Prostate gland (tissue), 2 donors: Measurements from ENCODE around the gene KCP. TPM values are rescaled to one million over a fixed set of nuclear protein-coding genes. Genes with fewer than 3 reads are reported as not detected.

Experiments
- DNase-seq: peaks from one replicate; pipeline ENCODE4 v3.0.0-alpha.2; 2019; ENCODE audit warnings: low spot score
- H3K27ac ChIP-seq, 2 donors: fragments of 200-600 bp; sonication (generic); 2 replicates each; pipeline ENCODE4 v1.5.1; 2017 to 2019
- H3K27me3 ChIP-seq: fragments of 200-600 bp; sonication (generic); replicated peaks from 2 replicates; pipeline ENCODE4 v1.5.1; 2019; ENCODE audit not compliant: insufficient read depth
- H3K36me3 ChIP-seq, 2 donors: fragments of 200-600 bp; sonication (generic); 1 replicate in 1 of 2; 2 replicates in 1 of 2; pipeline versions ENCODE4 v1.5.1 to v1.8.1; 2017 to 2019
- H3K4me1 ChIP-seq: fragments of 200-600 bp; sonication (generic); replicated peaks from 2 replicates; pipeline ENCODE4 v1.5.1; 2019
- H3K4me3 ChIP-seq, 2 donors: fragments of 200-600 bp; sonication (generic); 2 replicates each; pipeline ENCODE4 v1.5.1; 2017 to 2019
- H3K9me3 ChIP-seq: fragments of 200-600 bp; sonication (generic); 2 replicates; pipeline ENCODE4 v1.5.1; 2017
- POLR2A ChIP-seq: fragments of 450-650 bp; IDR thresholded peaks from one replicate; pipeline ENCODE4 v1.6.1; 2016; ENCODE audit warnings: antibody characterized with exemption, mild to moderate bottlenecking
- POLR2AphosphoS5 ChIP-seq: sonication (generic); formaldehyde crosslinking; IDR thresholded peaks from one replicate; pipeline ENCODE4 v1.6.1; 2017; ENCODE audit warnings: antibody characterized with exemption
- WGBS: methylation state at CpG from one replicate; pipeline ENCODE4 v1.1.5; 2018; 5-methylcytosine and 5-hydroxymethylcytosine counted together
- intact Hi-C: fragments of 100-400 bp; cut with DNase I; formaldehyde crosslinking; loops from one replicate; pipeline ENCODE4 v1.14.2; 2022
- total RNA-seq, 2 donors: library from RNA; depleted of rRNA; stranded (reverse); fragments of >200 nt; gene quantifications; one replicate each; pipeline ENCODE4 v1.1.0, GENCODE V29; 2016
- TF ChIP-seq, protein P1 (sequence below), 4 experiments: fragments of 200-600 bp in 2 of 4; fragments of 450-650 bp in 2 of 4; sonication (generic) in 2 of 4; IDR thresholded peaks; 1 replicate in 3 of 4; 2 replicates in 1 of 4; pipeline ENCODE4 v1.5.1; 2016 to 2019; ENCODE audit warnings: antibody characterized with exemption in 4 of 4, mild to moderate bottlenecking in 2 of 4, moderate library complexity in 2 of 4

KCP gene
- total RNA-seq, 2 donors from 2014 or later: 0.45 TPM; not detected in 1

DNA sequence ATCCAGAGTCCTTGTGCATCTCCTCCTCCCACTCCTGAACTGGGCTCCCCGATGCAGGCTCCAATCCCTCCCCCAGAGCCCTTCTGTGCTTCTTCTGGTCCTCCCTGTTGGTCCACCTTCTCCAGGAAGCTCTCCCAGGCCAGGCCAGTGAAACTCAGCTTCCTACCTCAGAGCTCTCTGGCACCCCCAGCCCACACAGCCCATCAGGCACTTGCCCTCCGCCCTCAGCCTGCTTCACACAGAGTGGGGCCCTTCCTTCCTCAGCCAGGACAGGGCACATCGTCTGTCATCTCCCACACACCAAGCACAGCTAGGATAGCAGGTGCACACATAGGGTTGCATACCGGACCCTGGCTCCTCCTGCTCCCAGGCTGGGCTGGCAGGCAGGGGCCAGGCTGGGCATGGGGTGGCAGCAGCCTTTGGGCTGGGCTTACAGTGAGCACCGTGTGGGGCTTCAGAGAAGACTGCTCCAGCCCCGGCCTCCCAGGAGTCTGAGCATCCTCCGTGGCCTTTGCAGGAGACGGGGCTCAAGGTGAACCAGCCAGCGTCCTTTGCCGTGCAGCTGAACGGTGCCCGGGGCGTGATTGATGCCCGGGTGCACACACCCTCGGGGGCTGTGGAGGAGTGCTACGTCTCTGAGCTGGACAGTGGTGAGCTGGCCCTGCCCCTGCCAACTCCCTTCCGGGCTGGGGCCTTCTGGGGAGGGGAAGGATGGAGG, 54.3 kb downstream of the KCP start:
- Histone ChIP-seq H3K36me3 (no peaks in the 10 kb centered on the region), H3K9me3 (no peaks in the 10 kb centered on the region), H3K4me1 (no peaks in the 10 kb centered on the region), H3K27ac (no peak overlapping the region), H3K4me3 (no peak overlapping the region), H3K27me3 (no peaks in the 10 kb centered on the region)
- 78% methylated on average over 16 of the region's 17 CpGs for WGBS
- intact Hi-C loops: no loop called here
- TF ChIP-seq, protein P1, sequence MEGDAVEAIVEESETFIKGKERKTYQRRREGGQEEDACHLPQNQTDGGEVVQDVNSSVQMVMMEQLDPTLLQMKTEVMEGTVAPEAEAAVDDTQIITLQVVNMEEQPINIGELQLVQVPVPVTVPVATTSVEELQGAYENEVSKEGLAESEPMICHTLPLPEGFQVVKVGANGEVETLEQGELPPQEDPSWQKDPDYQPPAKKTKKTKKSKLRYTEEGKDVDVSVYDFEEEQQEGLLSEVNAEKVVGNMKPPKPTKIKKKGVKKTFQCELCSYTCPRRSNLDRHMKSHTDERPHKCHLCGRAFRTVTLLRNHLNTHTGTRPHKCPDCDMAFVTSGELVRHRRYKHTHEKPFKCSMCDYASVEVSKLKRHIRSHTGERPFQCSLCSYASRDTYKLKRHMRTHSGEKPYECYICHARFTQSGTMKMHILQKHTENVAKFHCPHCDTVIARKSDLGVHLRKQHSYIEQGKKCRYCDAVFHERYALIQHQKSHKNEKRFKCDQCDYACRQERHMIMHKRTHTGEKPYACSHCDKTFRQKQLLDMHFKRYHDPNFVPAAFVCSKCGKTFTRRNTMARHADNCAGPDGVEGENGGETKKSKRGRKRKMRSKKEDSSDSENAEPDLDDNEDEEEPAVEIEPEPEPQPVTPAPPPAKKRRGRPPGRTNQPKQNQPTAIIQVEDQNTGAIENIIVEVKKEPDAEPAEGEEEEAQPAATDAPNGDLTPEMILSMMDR (IDR thresholded peaks at IDR 0.05): no peak
- no peak for TF ChIP-seq POLR2AphosphoS5
- TF ChIP-seq POLR2A: no peak
- DNase-seq: no peak

DNA sequence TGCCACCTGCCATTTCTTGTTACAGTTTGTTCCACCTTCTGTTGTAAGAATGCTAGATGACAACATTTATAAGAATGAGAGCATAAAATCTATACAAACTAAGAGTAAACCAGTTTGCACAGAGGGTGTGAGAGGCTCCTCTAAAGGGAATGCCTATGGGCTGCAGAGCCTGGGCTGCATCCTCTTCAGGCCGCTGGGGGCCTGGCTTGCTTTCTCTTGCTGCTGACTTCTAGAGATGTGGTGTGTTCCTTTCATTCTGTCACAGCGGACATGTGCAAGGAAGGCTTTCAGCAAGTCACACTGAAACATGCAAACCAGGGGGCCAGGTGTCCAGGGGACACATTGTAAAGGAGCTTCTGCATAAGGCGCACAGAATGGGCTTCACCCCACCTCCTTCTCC, 55.0 kb downstream of the KCP start:
- TF ChIP-seq POLR2A (no peak), POLR2AphosphoS5 (no peak)
- TF ChIP-seq, protein P1 (IDR thresholded peaks at IDR 0.05): no peak
- 89% methylated on average over 3 of the region's 3 CpGs for WGBS
- intact Hi-C loops: no loop called here
- H3K4me1 ChIP-seq: no peaks in the 10 kb centered on the region
- H3K36me3 ChIP-seq: no peaks in the 10 kb centered on the region
- no peak for DNase-seq
- H3K27me3 ChIP-seq: no peaks in the 10 kb centered on the region
- H3K9me3 ChIP-seq: no peaks in the 10 kb centered on the region
- no peak overlapping the region for H3K4me3 ChIP-seq
- no peak overlapping the region for H3K27ac ChIP-seq

DNA sequence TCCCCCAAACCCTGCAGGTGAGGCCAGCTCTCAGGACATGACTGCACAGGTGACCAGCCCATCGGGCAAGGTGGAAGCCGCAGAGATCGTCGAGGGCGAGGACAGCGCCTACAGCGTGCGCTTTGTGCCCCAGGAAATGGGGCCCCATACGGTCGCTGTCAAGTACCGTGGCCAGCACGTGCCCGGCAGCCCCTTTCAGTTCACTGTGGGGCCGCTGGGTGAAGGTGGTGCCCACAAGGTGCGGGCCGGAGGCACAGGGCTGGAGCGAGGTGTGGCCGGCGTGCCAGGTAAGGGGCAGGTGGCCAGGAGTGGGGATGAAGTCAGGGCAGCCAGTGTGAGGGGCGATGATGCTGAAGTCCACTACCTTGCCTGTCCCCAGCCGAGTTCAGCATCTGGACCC, 56.1 kb downstream of the KCP start:
- intact Hi-C loops: no loop called here
- TF ChIP-seq POLR2A (no peak), POLR2AphosphoS5 (no peak)
- TF ChIP-seq, protein P1 (IDR thresholded peaks at IDR 0.05): no peak
- no peaks in the 10 kb centered on the region for H3K4me1 ChIP-seq
- DNase-seq: no peak
- no peaks in the 10 kb centered on the region for H3K9me3 ChIP-seq
- H3K4me3 ChIP-seq: no peak overlapping the region
- H3K27ac ChIP-seq: no peak overlapping the region
- no peaks in the 10 kb centered on the region for H3K36me3 ChIP-seq
- no peaks in the 10 kb centered on the region for H3K27me3 ChIP-seq
- WGBS: 88% methylated on average over 17 of the region's 21 CpGs

DNA sequence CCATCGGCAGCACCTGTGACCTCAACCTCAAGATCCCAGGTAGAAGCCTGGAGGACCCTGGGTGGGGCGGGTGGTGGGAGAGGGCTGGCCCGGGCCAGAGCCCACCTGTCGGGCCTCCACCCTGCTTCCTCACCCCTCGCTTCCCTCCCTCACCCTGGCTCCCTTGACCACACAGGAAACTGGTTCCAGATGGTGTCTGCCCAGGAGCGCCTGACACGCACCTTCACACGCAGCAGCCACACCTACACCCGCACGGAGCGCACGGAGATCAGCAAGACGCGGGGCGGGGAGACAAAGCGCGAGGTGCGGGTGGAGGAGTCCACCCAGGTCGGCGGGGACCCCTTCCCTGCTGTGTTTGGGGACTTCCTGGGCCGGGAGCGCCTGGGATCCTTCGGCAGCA, 56.7 kb downstream of the KCP start:
- Histone ChIP-seq H3K36me3 (no peaks in the 10 kb centered on the region), H3K4me3 (no peak overlapping the region), H3K9me3 (no peaks in the 10 kb centered on the region), H3K4me1 (no peaks in the 10 kb centered on the region), H3K27ac (no peak overlapping the region), H3K27me3 (no peaks in the 10 kb centered on the region)
- 76% methylated on average over 13 of the region's 23 CpGs for WGBS
- TF ChIP-seq POLR2AphosphoS5: no peak
- TF ChIP-seq POLR2A: no peak
- TF ChIP-seq, protein P1 (IDR thresholded peaks at IDR 0.05): no peak
- intact Hi-C loops: no loop called here
- no peak for DNase-seq

DNA sequence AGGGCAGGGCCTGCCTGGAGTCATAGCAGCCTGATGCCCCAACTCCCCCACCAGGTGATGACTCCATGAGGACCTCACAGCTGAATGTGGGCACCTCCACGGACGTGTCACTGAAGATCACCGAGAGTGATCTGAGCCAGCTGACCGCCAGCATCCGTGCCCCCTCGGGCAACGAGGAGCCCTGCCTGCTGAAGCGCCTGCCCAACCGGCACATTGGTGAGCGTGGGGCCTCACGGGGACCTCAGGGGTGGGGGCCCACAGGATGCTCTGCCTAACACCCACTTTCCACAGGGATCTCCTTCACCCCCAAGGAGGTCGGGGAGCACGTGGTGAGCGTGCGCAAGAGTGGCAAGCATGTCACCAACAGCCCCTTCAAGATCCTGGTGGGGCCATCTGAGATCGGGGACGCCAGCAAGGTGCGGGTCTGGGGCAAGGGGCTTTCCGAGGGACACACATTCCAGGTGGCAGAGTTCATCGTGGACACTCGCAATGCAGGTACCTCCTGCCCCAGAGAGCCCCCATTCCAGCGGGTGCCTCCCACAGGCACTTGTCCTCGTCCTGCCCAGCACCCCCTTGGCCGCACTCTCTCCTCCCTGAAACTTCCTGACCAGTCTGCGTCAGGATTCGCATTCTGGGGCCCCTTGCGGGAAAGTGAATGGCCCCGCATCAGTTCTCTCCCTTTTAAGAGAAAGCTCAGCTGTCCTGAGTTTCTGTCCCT, 57.8 kb downstream of the KCP start:
- H3K36me3 ChIP-seq: no peaks in the 10 kb centered on the region
- 83% methylated on average over 28 of the region's 28 CpGs for WGBS
- H3K4me3 ChIP-seq: no peak overlapping the region
- H3K27me3 ChIP-seq: no peaks in the 10 kb centered on the region
- intact Hi-C loops: no loop called here
- H3K27ac ChIP-seq: no peak overlapping the region
- no peaks in the 10 kb centered on the region for H3K9me3 ChIP-seq
- H3K4me1 ChIP-seq: no peaks in the 10 kb centered on the region
- TF ChIP-seq POLR2A (no peak), POLR2AphosphoS5 (no peak)
- DNase-seq: no peak
